K562 (cell line): ENCODE data around the gene NDOR1. TPM values are rescaled to one million over a fixed set of nuclear protein-coding genes. Genes with fewer than 3 reads are reported as not detected.

Source experiments
- GMEB1 ChIP-seq: fragments of 250-450 bp; sonication (Bioruptor Pico); IDR thresholded peaks from 2 replicates; pipeline ENCODE4 v1.4.0; 2020; ENCODE audit warnings: mild to moderate bottlenecking
- JUND ChIP-seq, 2 experiments: IDR thresholded peaks; 2 replicates in 1 of 2; 3 replicates in 1 of 2; pipeline ENCODE4 v1.6.1; 2011; ENCODE audit warnings: borderline replicate concordance in 2 of 2, low read depth in 2 of 2, low read length in 2 of 2, improper control_type of control experiment in 1 of 2, missing biosample characterization in 1 of 2, missing genetic modification characterization in 1 of 2, missing genetic modification reagents in 1 of 2
- MBD2 ChIP-seq: sonication (generic); IDR thresholded peaks from 2 replicates; pipeline ENCODE4 v1.6.1; 2016; ENCODE audit warnings: low read depth, borderline replicate concordance
- PHB ChIP-seq: fragments of 250-450 bp; sonication (Bioruptor Pico); IDR thresholded peaks from 2 replicates; pipeline ENCODE4 v1.5.0; 2021
- RB1 ChIP-seq: fragments of 450-650 bp; IDR thresholded peaks from 2 replicates; pipeline ENCODE4 v1.6.1; 2017; ENCODE audit warnings: low read depth, mild to moderate bottlenecking
- TCFL5 ChIP-seq: fragments of 250-450 bp; sonication (Bioruptor Pico); conservative IDR thresholded peaks from 2 replicates; pipeline ENCODE4 v1.6.1; 2021; ENCODE audit warnings: mild to moderate bottlenecking, moderate library complexity, matching md5 sums
- TGIF2 ChIP-seq: sonication (generic); formaldehyde crosslinking; IDR thresholded peaks from 2 replicates; pipeline ENCODE4 v1.8.1; 2022; ENCODE audit warnings: mild to moderate bottlenecking, missing genetic modification reagents, moderate library complexity
- ZNF140 ChIP-seq: fragments of 250-450 bp; sonication (Bioruptor Pico); IDR thresholded peaks from 2 replicates; pipeline ENCODE4 v1.8.0; 2021; ENCODE audit warnings: moderate library complexity, mild to moderate bottlenecking, inconsistent platforms
- ZNF347 ChIP-seq: fragments of 450-650 bp; formaldehyde crosslinking; IDR thresholded peaks from 2 replicates; pipeline ENCODE4 v1.4.0; 2020; ENCODE audit warnings: low read depth, mild to moderate bottlenecking, moderate library complexity
- ZNF384 ChIP-seq: IDR thresholded peaks from 2 replicates; pipeline ENCODE4 v1.6.1; 2012; ENCODE audit warnings: low read depth, low read length, improper control_type of control experiment
- ZNF395 ChIP-seq: fragments of 200-800 bp; sonication (Bioruptor generic); IDR thresholded peaks from 2 replicates; pipeline ENCODE4 v1.6.1; 2017; ENCODE audit warnings: missing genetic modification characterization, missing compliant biosample characterization
- polyA plus RNA-seq, 8 experiments: library from polyadenylated mRNA; depleted of rRNA in 4 of 8; stranded (reverse) in 5 of 8; unstranded in 3 of 8; fragments of >200 nt; fragmentation: Nextera tagmentation in 2 of 8; fragmentation: Illumina TruSeq in 1 of 8; extraction: Ambion mirVana in 2 of 8; extraction: Trizol in 1 of 8; gene quantifications; 2 replicates each; pipeline versions ENCODE4 v1.2.1 to v1.2.3, GENCODE V29; 2011 to 2014; ENCODE audit warnings: inconsistent platforms in 1 of 8, missing spikeins in 1 of 8
- total RNA-seq, 7 experiments: library from RNA; depleted of rRNA in 6 of 7; stranded (reverse); fragments of >200 nt in 6 of 7; fragmentation: Illumina TruSeq in 2 of 7; extraction: Trizol in 2 of 7; gene quantifications; 2 replicates each; pipeline versions ENCODE4 v1.2.1 to v1.2.3, GENCODE V29; 2011 to 2021; ENCODE audit warnings: low replicate concordance in 1 of 7
- TF ChIP-seq, protein P1 (sequence below): sonication (generic); formaldehyde crosslinking; IDR thresholded peaks from 2 replicates; pipeline ENCODE4 v1.8.0; 2022; ENCODE audit warnings: mild to moderate bottlenecking, low read depth, missing genetic modification reagents
- TF ChIP-seq, protein P2 (sequence below), 2 experiments: fragments of 450-650 bp; IDR thresholded peaks; 2 replicates each; pipeline ENCODE4 v1.6.1; 2016; ENCODE audit warnings: mild to moderate bottlenecking in 2 of 2, borderline replicate concordance in 1 of 2, low read depth in 1 of 2, moderate library complexity in 1 of 2

The NDOR1 gene
- total and polyA plus RNA-seq, 9 of the 15 experiments (the other 6 are each of a cell fraction or from before 2014, with no cell fraction given), result 0.06 to 36.9 (median 6.9) TPM

- TF ChIP-seq, protein P1, sequence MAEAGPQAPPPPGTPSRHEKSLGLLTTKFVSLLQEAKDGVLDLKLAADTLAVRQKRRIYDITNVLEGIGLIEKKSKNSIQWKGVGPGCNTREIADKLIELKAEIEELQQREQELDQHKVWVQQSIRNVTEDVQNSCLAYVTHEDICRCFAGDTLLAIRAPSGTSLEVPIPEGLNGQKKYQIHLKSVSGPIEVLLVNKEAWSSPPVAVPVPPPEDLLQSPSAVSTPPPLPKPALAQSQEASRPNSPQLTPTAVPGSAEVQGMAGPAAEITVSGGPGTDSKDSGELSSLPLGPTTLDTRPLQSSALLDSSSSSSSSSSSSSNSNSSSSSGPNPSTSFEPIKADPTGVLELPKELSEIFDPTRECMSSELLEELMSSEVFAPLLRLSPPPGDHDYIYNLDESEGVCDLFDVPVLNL (CRISPR knock-in tag), result no peak
- TF ChIP-seq ZNF395 (CRISPR knock-in tag), result 0 out of 2 replicates have a peak, but pooled peaks have one; percentile 4
- TF ChIP-seq RB1, result peak; percentile 42; the same call in 1 of the 2 replicates
- TF ChIP-seq ZNF384, result no peak
- TF ChIP-seq ZNF140, result no peak
- TF ChIP-seq ZNF347 (CRISPR knock-in tag), result no peak
- no peak for TF ChIP-seq MBD2
- TF ChIP-seq TCFL5 (CRISPR knock-in tag), result no peak
- TF ChIP-seq, protein P2, sequence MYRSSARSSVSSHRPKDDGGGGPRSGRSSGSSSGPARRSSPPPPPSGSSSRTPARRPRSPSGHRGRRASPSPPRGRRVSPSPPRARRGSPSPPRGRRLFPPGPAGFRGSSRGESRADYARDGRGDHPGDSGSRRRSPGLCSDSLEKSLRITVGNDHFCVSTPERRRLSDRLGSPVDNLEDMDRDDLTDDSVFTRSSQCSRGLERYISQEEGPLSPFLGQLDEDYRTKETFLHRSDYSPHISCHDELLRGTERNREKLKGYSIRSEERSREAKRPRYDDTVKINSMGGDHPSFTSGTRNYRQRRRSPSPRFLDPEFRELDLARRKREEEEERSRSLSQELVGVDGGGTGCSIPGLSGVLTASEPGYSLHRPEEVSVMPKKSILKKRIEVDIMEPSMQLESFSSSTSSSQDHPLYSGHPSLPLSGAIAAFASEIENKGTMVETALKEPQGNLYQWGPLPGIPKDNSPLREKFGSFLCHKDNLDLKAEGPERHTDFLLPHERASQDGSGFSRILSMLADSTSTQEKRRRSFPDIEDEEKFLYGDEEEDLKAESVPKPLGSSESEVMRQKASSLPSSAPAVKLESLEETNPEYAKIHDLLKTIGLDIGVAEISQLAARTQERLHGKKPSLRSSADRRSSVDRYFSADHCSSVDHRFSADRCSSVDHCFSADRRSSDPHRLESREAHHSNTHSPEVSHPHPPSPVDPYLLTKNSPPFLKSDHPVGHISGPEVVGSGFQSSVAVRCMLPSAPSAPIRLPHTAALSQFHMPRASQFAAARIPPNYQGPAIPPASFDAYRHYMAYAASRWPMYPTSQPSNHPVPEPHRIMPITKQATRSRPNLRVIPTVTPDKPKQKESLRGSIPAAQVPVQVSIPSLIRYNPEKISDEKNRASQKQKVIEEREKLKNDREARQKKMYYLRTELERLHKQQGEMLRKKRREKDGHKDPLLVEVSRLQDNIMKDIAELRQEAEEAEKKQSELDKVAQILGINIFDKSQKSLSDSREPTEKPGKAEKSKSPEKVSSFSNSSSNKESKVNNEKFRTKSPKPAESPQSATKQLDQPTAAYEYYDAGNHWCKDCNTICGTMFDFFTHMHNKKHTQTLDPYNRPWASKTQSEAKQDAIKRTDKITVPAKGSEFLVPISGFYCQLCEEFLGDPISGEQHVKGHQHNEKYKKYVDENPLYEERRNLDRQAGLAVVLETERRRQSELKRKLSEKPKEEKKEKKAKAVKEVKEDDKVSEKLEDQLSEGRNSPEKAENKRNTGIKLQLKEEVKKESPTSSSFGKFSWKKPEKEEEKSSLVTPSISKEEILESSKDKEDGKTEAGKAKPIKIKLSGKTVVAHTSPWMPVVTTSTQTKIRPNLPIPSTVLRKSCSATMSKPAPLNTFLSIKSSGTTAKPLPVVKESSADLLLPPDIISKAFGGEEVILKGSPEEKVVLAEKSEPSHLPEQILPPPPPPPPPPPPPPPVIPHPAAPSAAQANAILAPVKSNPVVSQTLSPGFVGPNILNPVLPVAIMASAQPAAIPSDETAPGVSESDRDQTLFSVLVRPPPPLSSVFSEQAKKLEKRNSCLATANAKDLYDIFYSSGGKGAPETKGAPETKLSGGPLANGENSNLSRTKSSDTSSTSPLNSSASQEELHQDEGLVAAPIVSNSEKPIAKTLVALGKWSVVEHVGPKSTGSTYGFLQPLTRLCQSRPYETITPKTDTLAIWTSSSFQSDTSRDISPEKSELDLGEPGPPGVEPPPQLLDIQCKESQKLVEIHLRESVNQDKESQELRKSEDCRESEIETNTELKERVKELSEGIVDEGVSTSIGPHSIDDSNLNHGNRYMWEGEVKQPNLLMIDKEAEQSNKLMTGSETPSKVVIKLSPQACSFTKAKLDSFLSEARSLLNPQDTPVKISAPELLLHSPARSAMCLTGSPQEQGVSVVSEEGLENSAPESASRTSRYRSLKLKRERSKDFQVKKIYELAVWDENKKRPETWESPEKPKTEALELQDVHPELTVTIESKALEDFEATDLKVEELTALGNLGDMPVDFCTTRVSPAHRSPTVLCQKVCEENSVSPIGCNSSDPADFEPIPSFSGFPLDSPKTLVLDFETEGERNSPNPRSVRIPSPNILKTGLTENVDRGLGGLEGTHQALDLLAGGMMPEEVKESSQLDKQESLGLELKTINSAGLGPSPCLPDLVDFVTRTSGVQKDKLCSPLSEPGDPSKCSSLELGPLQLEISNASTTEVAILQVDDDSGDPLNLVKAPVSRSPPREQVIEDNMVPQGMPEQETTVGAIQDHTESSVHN (IDR thresholded peaks at IDR 0.05; ENCODE audit: borderline replicate concordance in 1 of 2, low read depth in 1 of 2), result no peak
- peak; percentile 45; the same call in 1 of the 2 replicates for TF ChIP-seq JUND (IDR thresholded peaks at IDR 0.05; ENCODE audit: borderline replicate concordance, low read depth, low read length)
- TF ChIP-seq JUND (tag; IDR thresholded peaks at IDR 0.05; ENCODE audit: borderline replicate concordance, low read depth, low read length), result no peak; the same call in 2 of the 3 replicates
- TF ChIP-seq GMEB1 (CRISPR knock-in tag), result no peak
- TF ChIP-seq TGIF2 (CRISPR knock-in tag), result no peak
- TF ChIP-seq PHB (CRISPR knock-in tag), result 0 out of 2 replicates have a peak, but pooled peaks have one; percentile 22
Measured at GRCh38 chr9:137223078-137223970, 17.8 kb downstream of the NDOR1 start (continued).
